ENCODE data around the gene RNF25. TPM values are rescaled to one million over a fixed set of nuclear protein-coding genes. Genes with fewer than 3 reads are reported as not detected.

RNF25 gene
- total RNA-seq, 1 experiment from 2014 or later, result 27.2 TPM

GRCh38 chr2:218717262-218717661 lies 45.5 kb upstream of the RNF25 start:
- Histone ChIP-seq H3K79me2 (ENCODE audit: low read depth) (peaks cover 88% of the 10 kb centered on the region), H3K36me3 (ENCODE audit: low read depth) (peaks cover 7% of the 10 kb centered on the region), H3K4me3 (peak overlapping the region; percentile 31; the same call in 1 of the 2 replicates), H3K27me3 (ENCODE audit: insufficient read depth, low read depth) (no peaks in the 10 kb centered on the region), H3K9me3 (ENCODE audit: insufficient read depth, low read depth) (no peaks in the 10 kb centered on the region), H3F3A (ENCODE audit: insufficient read depth, low read depth) (peaks cover 17% of the 10 kb centered on the region), H3K9me2 (ENCODE audit: insufficient read depth) (no peaks in the 10 kb centered on the region), H4K20me1 (ENCODE audit: insufficient read depth) (peaks cover 16% of the 10 kb centered on the region; the same call in 1 of the 2 replicates), H2AFZ (no peak overlapping the region), H3K4me1 (replicated peaks; ENCODE audit: insufficient read depth) (peaks cover 25% of the 10 kb centered on the region), H3K4me2 (peak overlapping the region; percentile 76), H3K27ac (peak overlapping the region; percentile 81)
- BruUV-seq (replicated peaks), result no TSS peak
- no peak for TF ChIP-seq EZH2 (IDR thresholded peaks at IDR 0.05; ENCODE audit: low read depth)
- no peak for TF ChIP-seq CTCF (conservative IDR thresholded peaks at IDR 0.05)
- ChIA-PET POLR2A (ENCODE audit: unreplicated experiment) (interaction anchor here (0.6 kb wide), 1 partner anchor 11 kb away, joined by 7 read pairs; no protein-coding TSS in a partner anchor), CTCF (interaction anchor here (1.3 kb wide), 1 partner anchor 131 kb away, joined by 4 read pairs; no protein-coding TSS in a partner anchor)
- peak; percentile 23 to 81 for DNase-seq
- intact Hi-C loops (cut with micrococcal nuclease; ENCODE audit: unreplicated experiment), result no loop called here

- ChIA-PET POLR2A (ENCODE audit: unreplicated experiment) (no interaction called here), CTCF (no interaction called here)
- Histone ChIP-seq H3K36me3 (ENCODE audit: low read depth) (peaks cover 7% of the 10 kb centered on the region), H3K4me2 (no peak overlapping the region), H3K9me2 (ENCODE audit: insufficient read depth) (no peaks in the 10 kb centered on the region), H3K27ac (peak overlapping the region; percentile 81; the same call in 1 of the 2 replicates), H3K79me2 (ENCODE audit: low read depth) (peaks cover 89% of the 10 kb centered on the region), H3K4me3 (no peak overlapping the region), H3K4me1 (replicated peaks; ENCODE audit: insufficient read depth) (peaks cover 31% of the 10 kb centered on the region), H3F3A (ENCODE audit: insufficient read depth, low read depth) (peaks cover 17% of the 10 kb centered on the region), H3K27me3 (ENCODE audit: insufficient read depth, low read depth) (no peaks in the 10 kb centered on the region), H2AFZ (no peak overlapping the region), H4K20me1 (ENCODE audit: insufficient read depth) (peaks cover 19% of the 10 kb centered on the region; the same call in 1 of the 2 replicates), H3K9me3 (ENCODE audit: insufficient read depth, low read depth) (no peaks in the 10 kb centered on the region)
- no peak for TF ChIP-seq CTCF (conservative IDR thresholded peaks at IDR 0.05)
- TF ChIP-seq EZH2 (IDR thresholded peaks at IDR 0.05; ENCODE audit: low read depth), result no peak
- DNase-seq, result no peak
- intact Hi-C loops (cut with micrococcal nuclease; ENCODE audit: unreplicated experiment), result no loop called here
- no TSS peak for BruUV-seq (replicated peaks)
Observed at GRCh38 chr2:218716070-218716469, 44.3 kb upstream of the RNF25 start.

GRCh38 chr2:218713922-218714321 lies 42.1 kb upstream of the RNF25 start:
- H3K4me1 ChIP-seq (replicated peaks; ENCODE audit: insufficient read depth), result peaks cover 31% of the 10 kb centered on the region
- H3K4me3 ChIP-seq, result no peak overlapping the region
- no peak overlapping the region for H3K27ac ChIP-seq

More at GRCh38 chr2:218713922-218714321, 42.1 kb upstream of the RNF25 start:
- no TSS peak for BruUV-seq (replicated peaks)
- Histone ChIP-seq H3K27me3 (ENCODE audit: insufficient read depth, low read depth) (no peaks in the 10 kb centered on the region), H3K36me3 (ENCODE audit: low read depth) (peaks cover 7% of the 10 kb centered on the region), H3K9me2 (ENCODE audit: insufficient read depth) (no peaks in the 10 kb centered on the region), H3K9me3 (ENCODE audit: insufficient read depth, low read depth) (no peaks in the 10 kb centered on the region), H3K4me2 (0 out of 2 replicates have a peak overlapping the region, but pooled peaks have one; percentile 5), H4K20me1 (ENCODE audit: insufficient read depth) (peaks cover 14% of the 10 kb centered on the region; the same call in 1 of the 2 replicates), H2AFZ (no peak overlapping the region), H3K79me2 (ENCODE audit: low read depth) (peaks cover 70% of the 10 kb centered on the region), H3F3A (ENCODE audit: insufficient read depth, low read depth) (peaks cover 17% of the 10 kb centered on the region)
- CTCF ChIA-PET, result interaction anchor here (0.6 kb wide), 2 partner anchors 9 to 1395 kb away, joined by 3 read pairs; no protein-coding TSS in a partner anchor
- intact Hi-C loops (cut with micrococcal nuclease; ENCODE audit: unreplicated experiment), result no loop called here
- DNase-seq, result no peak
- TF ChIP-seq CTCF (conservative IDR thresholded peaks at IDR 0.05), result no peak
- POLR2A ChIA-PET (ENCODE audit: unreplicated experiment), result no interaction called here

Data from PC-9 (cell line).